ENCODE data around the gene C12orf57. TPM values are rescaled to one million over a fixed set of nuclear protein-coding genes. Genes with fewer than 3 reads are reported as not detected.

C12orf57 gene
- total RNA-seq, 5 donors from 2014 or later (not counting 1 experiment from before 2014, with no cell fraction given): 256 to 466 (median 412) TPM

DNA sequence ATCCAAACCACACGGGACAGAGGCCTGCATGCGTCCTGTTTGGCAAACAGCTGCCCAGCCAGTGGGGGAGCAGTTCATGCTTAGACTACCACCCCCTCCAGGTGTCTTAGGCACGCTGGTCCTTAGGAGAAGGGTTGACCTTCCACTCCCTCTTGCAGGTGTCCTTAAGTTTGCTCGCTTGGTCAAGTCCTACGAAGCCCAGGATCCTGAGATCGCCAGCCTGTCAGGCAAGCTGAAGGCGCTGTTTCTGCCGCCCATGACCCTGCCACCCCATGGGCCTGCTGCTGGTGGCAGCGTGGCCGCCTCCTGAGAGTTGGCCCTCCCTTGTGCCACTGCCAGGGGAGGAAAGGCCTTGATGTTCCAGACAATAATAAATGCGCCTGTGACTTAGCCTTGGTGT is 1.8 kb downstream of the C12orf57 start:
- peaks cover 36 to 83% of the 10 kb centered on the region in 2 experiments for H3K4me1 ChIP-seq (ENCODE audit: control insufficient read depth in 1 of 2, extremely low read depth in 1 of 2, insufficient read depth in 2 of 2, low read length in 2 of 2)
- H3K27ac ChIP-seq (ENCODE audit: low read length): peak overlapping the region; percentile 97
- peak overlapping the region; percentile 97 to 100 for H3K27ac Mint-ChIP-seq
- no peaks in the 10 kb centered on the region for H3K9me3 ChIP-seq
- H3K27me3 Mint-ChIP-seq: no peaks in the 10 kb centered on the region
- no peaks in the 10 kb centered on the region for H3K27me3 ChIP-seq (replicated peaks in 1 of 2; ENCODE audit: control insufficient read depth in 2 of 2, extremely low read depth in 1 of 2, insufficient read depth in 2 of 2, low read length in 1 of 2)
- peak overlapping the region; percentile 88 to 98 (median 91) for H3K4me3 Mint-ChIP-seq
- H3K36me3 Mint-ChIP-seq: no peaks in the 10 kb centered on the region
- H3K4me1 Mint-ChIP-seq: peaks cover 73 to 78% (median 77%) of the 10 kb centered on the region in 3 donors
- ChIA-PET CTCF (interaction anchor here (0.6 to 8.2 kb wide), 11 partner anchors 9 to 163 kb away, joined by 3 to 126 read pairs (median 8); partner anchors contain the start of genes C1RL (in 1 of the 2) and LPCAT3 (in 1 of the 2)), POLR2A (interaction anchor here (0.8 to 3.2 kb wide), 4 partner anchors 11 to 40 kb away, joined by 3 to 22 read pairs (median 4); no protein-coding TSS in a partner anchor)
- H3K4me3 ChIP-seq (ENCODE audit: control insufficient read depth in 1 of 2, extremely low read depth in 1 of 2, low read length in 1 of 2): peak overlapping the region; percentile 58 to 81
- no peak for DNase-seq
- H3K9me3 Mint-ChIP-seq: no peaks in the 10 kb centered on the region
- 87% methylated on average over 10 of the region's 11 CpGs for WGBS (ENCODE audit: insufficient coverage)
- peaks cover 0 to 7% of the 10 kb centered on the region in 2 donors for H3K36me3 ChIP-seq (ENCODE audit: control insufficient read depth in 2 of 2, extremely low read depth in 1 of 2, insufficient read depth in 1 of 2, low read length in 1 of 2)
- no peak for ATAC-seq (replicated peaks in 1 of 4)

DNA sequence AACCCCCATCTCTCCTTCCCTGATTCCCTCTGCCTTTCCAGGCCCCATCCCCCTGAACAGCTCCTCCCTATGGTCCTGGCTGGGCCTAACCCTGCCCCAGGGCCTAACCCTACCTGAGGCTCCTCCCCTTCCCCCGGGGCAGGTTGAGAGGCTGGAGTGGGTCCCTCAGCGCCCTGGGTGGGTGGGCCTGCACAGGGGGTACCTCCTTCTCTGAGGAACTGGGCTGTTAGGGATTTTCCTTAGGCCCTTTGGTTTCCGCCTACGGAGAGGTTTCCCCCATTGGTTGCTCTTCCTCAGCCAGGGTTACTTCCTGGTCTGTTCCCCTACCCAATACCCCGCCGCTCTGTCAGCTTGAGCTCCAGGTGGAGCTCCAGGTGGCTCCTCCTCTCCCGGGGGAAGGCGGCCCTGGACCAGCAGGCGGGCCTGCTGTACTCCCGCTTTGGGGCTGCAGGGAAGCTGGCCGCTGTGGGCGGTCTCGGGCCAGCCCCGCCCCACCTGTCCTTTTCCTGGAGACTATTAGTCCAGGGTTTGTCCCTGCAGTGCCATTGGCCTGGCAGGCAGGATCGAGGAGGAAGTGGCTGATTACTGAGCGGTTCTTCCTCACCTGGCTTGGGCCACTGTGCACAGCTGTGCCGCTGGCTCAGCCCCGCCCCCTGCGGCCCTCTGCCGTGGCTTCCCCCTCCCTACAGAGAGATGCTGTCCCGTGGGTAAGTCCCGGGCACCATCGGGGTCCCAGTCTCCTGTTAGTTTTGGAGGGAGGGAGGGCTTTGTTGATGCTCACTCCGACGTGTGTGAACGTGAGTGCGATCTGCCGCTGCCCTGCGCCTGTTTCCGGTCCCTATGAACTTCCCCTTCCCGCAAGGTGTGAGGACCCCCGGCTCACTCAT is 2.5 kb downstream of the C12orf57 start:
- Mint-ChIP-seq H3K27ac (peak overlapping the region; percentile 97 to 100), H3K4me1 (peaks cover 78 to 82% (median 82%) of the 10 kb centered on the region in 3 donors), H3K27me3 (no peaks in the 10 kb centered on the region), H3K9me3 (no peaks in the 10 kb centered on the region), H3K4me3 (peak overlapping the region; percentile 77 to 91 (median 88)), H3K36me3 (no peaks in the 10 kb centered on the region)
- peaks cover 0 to 7% of the 10 kb centered on the region in 2 donors for H3K36me3 ChIP-seq (ENCODE audit: control insufficient read depth in 2 of 2, extremely low read depth in 1 of 2, insufficient read depth in 1 of 2, low read length in 1 of 2)
- H3K9me3 ChIP-seq: no peaks in the 10 kb centered on the region
- peaks cover 37 to 88% of the 10 kb centered on the region in 2 experiments for H3K4me1 ChIP-seq (ENCODE audit: control insufficient read depth in 1 of 2, extremely low read depth in 1 of 2, insufficient read depth in 2 of 2, low read length in 2 of 2)
- DNase-seq (peak in 21 of 35 experiments; percentile 31 to 76 (median 49)), ATAC-seq (replicated peaks in 1 of 4) (peak; percentile 6 to 14 (median 11))
- no peaks in the 10 kb centered on the region for H3K27me3 ChIP-seq (replicated peaks in 1 of 2; ENCODE audit: control insufficient read depth in 2 of 2, extremely low read depth in 1 of 2, insufficient read depth in 2 of 2, low read length in 1 of 2)
- peak overlapping the region; percentile 97 for H3K27ac ChIP-seq (ENCODE audit: low read length)
- peak overlapping the region; percentile 58 to 81 for H3K4me3 ChIP-seq (ENCODE audit: control insufficient read depth in 1 of 2, extremely low read depth in 1 of 2, low read length in 1 of 2)
- POLR2A ChIA-PET: interaction anchor here (0.5 to 3.2 kb wide), 4 partner anchors 11 to 41 kb away, joined by 3 to 22 read pairs (median 3); no protein-coding TSS in a partner anchor
- WGBS (ENCODE audit: insufficient coverage): 13% methylated on average over 19 of the region's 32 CpGs
- CTCF ChIA-PET: interaction anchor here (0.5 to 8.2 kb wide), 9 partner anchors 13 to 412 kb away, joined by 3 to 126 read pairs (median 6); partner anchors contain the start of gene SPSB2 (in 1 of the 2)

DNA sequence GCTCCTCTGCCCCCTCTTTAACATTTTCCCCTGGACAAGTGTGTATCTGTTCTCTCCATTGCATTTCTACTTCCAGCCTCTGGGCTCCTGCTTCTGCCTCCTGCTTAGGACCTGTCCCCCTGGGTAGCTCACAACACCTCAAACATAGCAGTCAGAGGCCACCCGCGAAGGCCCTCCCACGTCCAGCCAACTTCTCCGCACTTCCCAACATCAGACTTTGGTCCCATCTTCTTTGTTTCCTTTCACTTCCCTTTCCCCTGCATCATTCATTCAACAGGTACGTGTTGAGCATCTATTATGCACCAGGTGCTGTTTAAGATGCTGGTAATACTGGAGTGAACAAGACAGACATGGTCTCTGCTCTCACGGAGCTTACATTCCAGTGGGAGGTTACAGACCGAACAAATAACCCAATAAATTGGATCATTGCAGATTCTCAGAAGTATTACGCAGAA is 3.1 kb downstream of the C12orf57 start:
- CTCF ChIA-PET: interaction anchor here (0.9 to 8.2 kb wide), 7 partner anchors 13 to 162 kb away, joined by 3 to 126 read pairs (median 7); partner anchors contain the start of genes C1RL (in 1 of the 2) and SPSB2 (in 1 of the 2)
- Histone ChIP-seq H3K27me3 (replicated peaks in 1 of 2; ENCODE audit: control insufficient read depth in 2 of 2, extremely low read depth in 1 of 2, insufficient read depth in 2 of 2, low read length in 1 of 2) (no peaks in the 10 kb centered on the region), H3K4me3 (ENCODE audit: control insufficient read depth in 1 of 2, extremely low read depth in 1 of 2, low read length in 1 of 2) (peak overlapping the region; percentile 58 to 81), H3K27ac (ENCODE audit: low read length) (peak overlapping the region; percentile 97), H3K36me3 (ENCODE audit: control insufficient read depth in 2 of 2, extremely low read depth in 1 of 2, insufficient read depth in 1 of 2, low read length in 1 of 2) (peaks cover 0 to 7% of the 10 kb centered on the region in 2 donors), H3K4me1 (ENCODE audit: control insufficient read depth in 1 of 2, extremely low read depth in 1 of 2, insufficient read depth in 2 of 2, low read length in 2 of 2) (peaks cover 37 to 88% of the 10 kb centered on the region in 2 experiments), H3K9me3 (no peaks in the 10 kb centered on the region)
- peak overlapping the region; percentile 77 to 91 (median 88) for H3K4me3 Mint-ChIP-seq
- POLR2A ChIA-PET: interaction anchor here (0.5 to 1.0 kb wide), 2 partner anchors 10 kb away, joined by 3 to 4 read pairs; no protein-coding TSS in a partner anchor
- no peaks in the 10 kb centered on the region for H3K36me3 Mint-ChIP-seq
- H3K9me3 Mint-ChIP-seq: no peaks in the 10 kb centered on the region
- no peaks in the 10 kb centered on the region for H3K27me3 Mint-ChIP-seq
- H3K27ac Mint-ChIP-seq: peak overlapping the region; percentile 97 to 100
- H3K4me1 Mint-ChIP-seq: peaks cover 76 to 82% (median 82%) of the 10 kb centered on the region in 3 donors
- WGBS (ENCODE audit: insufficient coverage): 36% methylated on average over 5 of the region's 8 CpGs
- no peak for DNase-seq
- ATAC-seq (replicated peaks in 1 of 4): no peak

DNA sequence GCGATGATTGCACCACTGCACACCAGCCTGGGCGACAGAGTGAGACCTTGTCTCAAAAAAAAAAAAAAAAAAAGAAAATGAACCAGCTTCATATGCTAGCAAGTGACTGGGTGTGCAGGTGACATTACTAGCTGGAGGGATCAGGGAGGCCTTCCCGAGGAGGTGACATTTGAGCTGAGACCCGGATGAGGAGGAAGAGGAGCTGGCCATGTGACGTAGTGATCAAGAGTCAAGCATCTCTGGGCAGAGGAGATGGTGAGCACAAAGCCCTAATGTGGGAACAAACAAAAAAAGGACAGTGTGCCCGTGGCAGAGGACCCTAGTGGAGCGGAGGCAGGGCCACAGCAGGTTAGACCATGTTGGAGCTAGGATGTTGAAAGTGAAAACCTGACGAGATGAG is 3.8 kb downstream of the C12orf57 start:
- Mint-ChIP-seq H3K36me3 (no peaks in the 10 kb centered on the region), H3K4me3 (peak overlapping the region; percentile 4 to 88 (median 43)), H3K4me1 (peaks cover 71 to 88% (median 78%) of the 10 kb centered on the region in 3 donors), H3K27ac (peak overlapping the region; percentile 97 to 100), H3K27me3 (no peaks in the 10 kb centered on the region), H3K9me3 (no peaks in the 10 kb centered on the region)
- ChIA-PET CTCF (interaction anchor here (0.5 to 8.2 kb wide), 10 partner anchors 8 to 161 kb away, joined by 3 to 126 read pairs (median 6); partner anchors contain the start of gene C1RL (in 1 of the 2)), POLR2A (interaction anchor here in 1 of 2 donors (0.5 to 1.0 kb wide), 4 partner anchors 10 to 82 kb away, joined by 3 to 5 read pairs (median 4); no protein-coding TSS in a partner anchor)
- H3K27me3 ChIP-seq (replicated peaks in 1 of 2; ENCODE audit: control insufficient read depth in 2 of 2, extremely low read depth in 1 of 2, insufficient read depth in 2 of 2, low read length in 1 of 2): no peaks in the 10 kb centered on the region
- WGBS (ENCODE audit: insufficient coverage): 85% methylated on average over 5 of the region's 8 CpGs
- peaks cover 0 to 7% of the 10 kb centered on the region in 2 donors for H3K36me3 ChIP-seq (ENCODE audit: control insufficient read depth in 2 of 2, extremely low read depth in 1 of 2, insufficient read depth in 1 of 2, low read length in 1 of 2)
- no peak for DNase-seq
- no peak for ATAC-seq (replicated peaks in 1 of 4)
- peak overlapping the region; percentile 97 for H3K27ac ChIP-seq (ENCODE audit: low read length)
- H3K9me3 ChIP-seq: no peaks in the 10 kb centered on the region
- peaks cover 37 to 84% of the 10 kb centered on the region in 2 experiments for H3K4me1 ChIP-seq (ENCODE audit: control insufficient read depth in 1 of 2, extremely low read depth in 1 of 2, insufficient read depth in 2 of 2, low read length in 2 of 2)
- no peak overlapping the region for H3K4me3 ChIP-seq (ENCODE audit: control insufficient read depth in 1 of 2, extremely low read depth in 1 of 2, low read length in 1 of 2)

DNA sequence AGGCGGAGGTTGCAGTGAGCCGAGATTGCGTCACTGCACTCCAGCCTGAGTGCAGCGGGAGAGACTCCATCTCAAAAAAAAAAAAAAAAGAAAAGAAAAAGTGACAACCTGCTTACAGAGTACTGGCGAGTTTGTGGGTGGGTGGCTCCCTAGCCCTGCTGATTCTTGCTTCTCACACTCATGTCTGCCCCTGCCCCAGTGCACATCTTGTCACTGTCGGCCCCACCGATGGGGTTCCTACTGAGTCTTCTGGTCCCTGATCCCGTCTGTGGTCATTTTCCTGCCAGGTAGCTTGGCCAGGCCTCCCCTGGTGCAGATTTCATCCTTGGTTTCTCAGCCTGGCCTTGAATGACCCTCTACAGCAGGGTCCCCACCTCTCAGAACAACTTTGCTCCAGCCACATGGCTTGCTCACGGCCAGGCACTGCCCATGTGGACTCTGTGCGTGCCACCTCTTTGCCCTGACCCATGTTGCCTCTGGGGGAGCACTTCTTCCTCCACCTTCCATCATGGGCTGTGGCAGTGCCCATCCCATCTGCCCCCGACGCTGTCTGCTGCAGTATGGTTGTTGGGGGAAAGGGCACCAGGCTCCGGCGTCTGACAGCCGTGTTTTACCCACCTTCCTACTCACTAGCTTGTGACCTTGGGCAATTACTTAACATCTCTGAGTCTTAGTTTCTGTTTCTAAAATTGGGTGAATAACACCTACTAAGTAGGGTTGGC is 5.2 kb downstream of the C12orf57 start:
- H3K9me3 Mint-ChIP-seq: no peaks in the 10 kb centered on the region
- Histone ChIP-seq H3K27me3 (replicated peaks in 1 of 2; ENCODE audit: control insufficient read depth in 2 of 2, extremely low read depth in 1 of 2, insufficient read depth in 2 of 2, low read length in 1 of 2) (no peaks in the 10 kb centered on the region), H3K4me1 (ENCODE audit: control insufficient read depth in 1 of 2, extremely low read depth in 1 of 2, insufficient read depth in 2 of 2, low read length in 2 of 2) (peaks cover 39 to 86% of the 10 kb centered on the region in 2 experiments), H3K27ac (ENCODE audit: low read length) (peak overlapping the region; percentile 97), H3K36me3 (ENCODE audit: control insufficient read depth in 2 of 2, extremely low read depth in 1 of 2, insufficient read depth in 1 of 2, low read length in 1 of 2) (peaks cover 0 to 7% of the 10 kb centered on the region in 2 donors), H3K9me3 (no peaks in the 10 kb centered on the region), H3K4me3 (ENCODE audit: control insufficient read depth in 1 of 2, extremely low read depth in 1 of 2, low read length in 1 of 2) (peak overlapping the region in 1 of 2 donors; percentile 28)
- 46% methylated on average over 4 of the region's 15 CpGs for WGBS (ENCODE audit: insufficient coverage)
- ChIA-PET CTCF (interaction anchor here (0.7 to 8.2 kb wide), 12 partner anchors 8 to 160 kb away, joined by 3 to 58 read pairs (median 5); partner anchors contain the start of gene C1RL (in 1 of the 2)), POLR2A (interaction anchor here in 1 of 2 donors (0.7 kb wide), 1 partner anchor 95 kb away, joined by 9 read pairs; no protein-coding TSS in a partner anchor)
- DNase-seq (peak in 3 of 35 experiments; percentile 34 to 64 (median 48)), ATAC-seq (replicated peaks in 1 of 4) (no peak)
- peak overlapping the region; percentile 97 to 100 for H3K27ac Mint-ChIP-seq
- peak overlapping the region; percentile 51 to 88 (median 71) for H3K4me3 Mint-ChIP-seq
- peaks cover 2% of the 10 kb centered on the region for H3K36me3 Mint-ChIP-seq
- H3K4me1 Mint-ChIP-seq: peaks cover 75 to 87% (median 82%) of the 10 kb centered on the region in 3 donors
- H3K27me3 Mint-ChIP-seq: no peaks in the 10 kb centered on the region

Data from T-cell (primary cell).